ENCODE data around the gene CKM.

- TF ChIP-seq POLR2AphosphoS5 (IDR thresholded peaks at IDR 0.05) (no peak), CTCF (IDR thresholded peaks at IDR 0.05) (no peak)
Measured at GRCh38 chr19:45306040-45306439, 16.6 kb downstream of the CKM start.
